NT2/D1 (cell line): ENCODE results near the gene HNRNPC.

Source experiments
- SUZ12 ChIP-seq: IDR thresholded peaks from 2 replicates; pipeline ENCODE4 v1.6.1; 2011; ENCODE audit not compliant: insufficient read length, insufficient read depth; ENCODE audit errors: extremely low read depth
- YY1 ChIP-seq: IDR thresholded peaks from 2 replicates; pipeline ENCODE4 v1.6.1; 2011; ENCODE audit not compliant: insufficient read length, insufficient read depth

GRCh38 chr14:21205678-21206581 is 63.3 kb downstream of the HNRNPC start:
- TF ChIP-seq SUZ12 (no peak), YY1 (no peak)
